GM19099 (cell line): Measurements from ENCODE around the gene ZNF503.

Experiments used
- POLR2A ChIP-seq: IDR thresholded peaks from 3 replicates; pipeline ENCODE4 v1.6.1; 2011; ENCODE audit warnings: low read depth; ENCODE audit not compliant: insufficient read length; ENCODE audit errors: extremely low read depth

The ZNF503 gene

GRCh38 chr10:75418293-75418692 is 16.7 kb upstream of the ZNF503 start:
- no peak for TF ChIP-seq POLR2A

GRCh38 chr10:75417522-75417927 is 16.0 kb upstream of the ZNF503 start:
- TF ChIP-seq POLR2A: no peak

GRCh38 chr10:75414527-75414926 is 13.0 kb upstream of the ZNF503 start:
- TF ChIP-seq POLR2A: no peak

- no peak for TF ChIP-seq POLR2A
These were observed 8.8 kb upstream of the ZNF503 start for GRCh38 chr10:75410132-75411005.

- no peak for TF ChIP-seq POLR2A
These were observed 7.6 kb upstream of the ZNF503 start for GRCh38 chr10:75408911-75409885.

GRCh38 chr10:75408509-75408875 is 6.9 kb upstream of the ZNF503 start:
- no peak for TF ChIP-seq POLR2A

GRCh38 chr10:75407713-75408508 is 6.3 kb upstream of the ZNF503 start:
- TF ChIP-seq POLR2A: no peak

GRCh38 chr10:75407224-75407712 is 5.7 kb upstream of the ZNF503 start:
- no peak for TF ChIP-seq POLR2A

GRCh38 chr10:75406462-75407223 is 5.1 kb upstream of the ZNF503 start:
- no peak for TF ChIP-seq POLR2A

- no peak for TF ChIP-seq POLR2A
These were observed 4.3 kb upstream of the ZNF503 start for GRCh38 chr10:75405598-75406461.

GRCh38 chr10:75404815-75405597 is 3.4 kb upstream of the ZNF503 start:
- no peak for TF ChIP-seq POLR2A
